GM12891 (cell line): ENCODE data around the gene FRA10AC1.

Source experiments
- PAX5 ChIP-seq: IDR thresholded peaks from 2 replicates; pipeline ENCODE4 v1.6.1; 2011; ENCODE audit warnings: low read length, moderate library complexity, mild to moderate bottlenecking; ENCODE audit not compliant: insufficient read depth, severe bottlenecking
- POLR2A ChIP-seq: IDR thresholded peaks from 2 replicates; pipeline ENCODE4 v1.6.1; 2011; ENCODE audit warnings: low read depth, low read length, control low read depth
- POLR2AphosphoS5 ChIP-seq: IDR thresholded peaks from 2 replicates; pipeline ENCODE4 v1.6.1; 2011; ENCODE audit warnings: low read depth, low read length, control low read depth
- POU2F2 ChIP-seq: IDR thresholded peaks from 2 replicates; pipeline ENCODE4 v1.6.1; 2011; ENCODE audit warnings: low read depth, mild to moderate bottlenecking, control low read depth, low read length, moderate library complexity
- SPI1 ChIP-seq: IDR thresholded peaks from 2 replicates; pipeline ENCODE4 v1.6.1; 2011; ENCODE audit warnings: low read depth, low read length, control low read depth
- TAF1 ChIP-seq: IDR thresholded peaks from 2 replicates; pipeline ENCODE4 v1.6.1; 2011; ENCODE audit warnings: low read depth, low read length, control low read depth

GRCh38 chr10:93712593-93712992 is 10.2 kb upstream of the FRA10AC1 start:
- no peak for TF ChIP-seq PAX5
- no peak for TF ChIP-seq POLR2AphosphoS5
- TF ChIP-seq SPI1: no peak
- no peak for TF ChIP-seq POLR2A
- TF ChIP-seq TAF1: no peak
- no peak for TF ChIP-seq POU2F2
